Activated CD8-positive, alpha-beta T cell treated with anti-CD3 and anti-CD28 coated beads for 36 hours (primary cell): Measurements from ENCODE around the gene NEK6. TPM values are rescaled to one million over a fixed set of nuclear protein-coding genes. Genes with fewer than 3 reads are reported as not detected.

Experiments used
- ATAC-seq: fragments of 200-7000 bp; cut with Tn5 transposase; one replicate; pipeline ENCODE4 v1.10.0; 2021; ENCODE audit warnings: mild to moderate bottlenecking, moderate library complexity
- CTCF ChIA-PET: fragments of 350-600 bp; sonication (Branson Sonifier 250); formaldehyde crosslinking; loops from one replicate; lab custom pipeline; 2021; ENCODE audit warnings: antibody characterized with exemption; lab: Charles Lee
- POLR2A ChIA-PET: fragments of 350-600 bp; sonication (Branson Sonifier 250); formaldehyde crosslinking; loops from one replicate; lab custom pipeline; 2021; ENCODE audit warnings: antibody characterized with exemption; lab: Charles Lee
- DNase-seq: peaks from one replicate; pipeline ENCODE4 v3.0.0-alpha.2; 2020
- H3K27ac Mint-ChIP-seq: one replicate; pipeline ENCODE4 v1.8.0; 2021; ENCODE audit warnings: mild to moderate bottlenecking, mixed read lengths
- H3K27me3 Mint-ChIP-seq: one replicate; pipeline ENCODE4 v1.8.0; 2021; ENCODE audit warnings: mixed read lengths
- H3K36me3 Mint-ChIP-seq: one replicate; pipeline ENCODE4 v1.8.0; 2021; ENCODE audit warnings: low read depth, mixed read lengths
- H3K4me1 Mint-ChIP-seq: one replicate; pipeline ENCODE4 v1.8.0; 2021; ENCODE audit warnings: low read depth, mixed read lengths
- H3K4me3 Mint-ChIP-seq: one replicate; pipeline ENCODE4 v1.8.0; 2021; ENCODE audit warnings: mild to moderate bottlenecking, moderate library complexity, mixed read lengths
- H3K9me3 Mint-ChIP-seq: one replicate; pipeline ENCODE4 v1.8.0; 2021; ENCODE audit warnings: mixed read lengths
- intact Hi-C: fragments of 100-400 bp; cut with micrococcal nuclease; formaldehyde crosslinking; loops from one replicate; pipeline ENCODE4 v1.10.0; 2022
- total RNA-seq, 2 experiments: library from RNA; stranded (reverse); gene quantifications; one replicate each; pipeline ENCODE4 v1.2.3, GENCODE V29; 2021
- TF ChIP-seq, protein P1 (sequence below): fragments of 200-600 bp; IDR thresholded peaks from one replicate; pipeline ENCODE4 v1.8.0; 2022; ENCODE audit warnings: antibody characterized with exemption, mild to moderate bottlenecking

NEK6 gene
- total RNA-seq, 2 experiments from 2014 or later: 20.2 to 21.8 TPM

DNA sequence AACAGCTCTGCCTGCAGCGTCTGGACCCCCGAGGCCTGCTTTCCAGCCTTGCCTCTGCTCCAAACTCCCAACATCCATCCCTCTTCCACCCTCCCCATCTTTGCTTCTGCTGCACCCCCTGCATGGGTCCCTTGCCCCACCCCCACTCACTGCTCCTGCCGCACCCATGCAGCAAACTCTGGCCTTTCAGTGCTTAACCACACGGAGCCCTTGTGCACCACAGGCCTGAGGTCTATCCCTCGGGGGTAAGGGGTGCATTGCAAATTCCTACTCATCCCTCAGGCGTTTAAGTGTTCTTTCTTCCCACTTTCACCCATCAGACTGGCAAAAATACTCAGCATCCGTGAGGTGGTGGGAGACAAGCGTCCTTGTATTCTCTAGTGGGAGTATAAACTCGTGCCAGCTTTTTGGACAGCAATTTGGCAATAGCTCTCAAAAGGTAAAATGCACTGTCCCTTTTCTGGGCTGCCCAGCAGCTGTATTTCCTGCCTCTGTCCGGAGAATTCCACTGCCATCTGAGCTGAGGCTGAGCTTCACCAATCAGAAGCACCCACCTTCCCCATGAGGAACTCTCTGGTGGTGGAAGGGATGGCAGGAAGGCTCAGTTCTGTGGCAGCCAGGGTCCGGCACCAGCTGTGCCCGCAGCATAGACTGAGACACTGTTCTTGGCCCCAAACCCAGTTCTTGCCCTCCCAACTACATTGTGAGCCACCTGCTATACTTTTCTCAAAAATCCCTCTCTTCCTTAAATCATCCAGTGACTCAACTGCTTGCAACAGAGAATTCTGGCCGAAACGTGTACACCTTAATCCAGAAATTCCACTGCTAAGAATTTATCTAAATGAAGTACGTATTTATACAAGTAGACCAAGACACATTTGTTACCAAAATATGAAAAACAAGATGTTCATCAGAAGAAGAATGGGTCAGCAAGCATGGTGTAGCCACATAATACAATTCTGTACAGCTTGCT lies 142.5 kb downstream of the NEK6 start:
- peaks cover 23% of the 10 kb centered on the region for H3K36me3 Mint-ChIP-seq
- H3K27ac Mint-ChIP-seq: no peak overlapping the region
- DNase-seq: no peak
- H3K27me3 Mint-ChIP-seq: no peaks in the 10 kb centered on the region
- ChIA-PET CTCF (interaction anchor here (0.8 to 4.1 kb wide), 6 partner anchors 8 to 367 kb away, joined by 3 to 28 read pairs (median 4); no protein-coding TSS in a partner anchor), POLR2A (no interaction called here)
- no peak overlapping the region for H3K4me3 Mint-ChIP-seq
- TF ChIP-seq, protein P1, sequence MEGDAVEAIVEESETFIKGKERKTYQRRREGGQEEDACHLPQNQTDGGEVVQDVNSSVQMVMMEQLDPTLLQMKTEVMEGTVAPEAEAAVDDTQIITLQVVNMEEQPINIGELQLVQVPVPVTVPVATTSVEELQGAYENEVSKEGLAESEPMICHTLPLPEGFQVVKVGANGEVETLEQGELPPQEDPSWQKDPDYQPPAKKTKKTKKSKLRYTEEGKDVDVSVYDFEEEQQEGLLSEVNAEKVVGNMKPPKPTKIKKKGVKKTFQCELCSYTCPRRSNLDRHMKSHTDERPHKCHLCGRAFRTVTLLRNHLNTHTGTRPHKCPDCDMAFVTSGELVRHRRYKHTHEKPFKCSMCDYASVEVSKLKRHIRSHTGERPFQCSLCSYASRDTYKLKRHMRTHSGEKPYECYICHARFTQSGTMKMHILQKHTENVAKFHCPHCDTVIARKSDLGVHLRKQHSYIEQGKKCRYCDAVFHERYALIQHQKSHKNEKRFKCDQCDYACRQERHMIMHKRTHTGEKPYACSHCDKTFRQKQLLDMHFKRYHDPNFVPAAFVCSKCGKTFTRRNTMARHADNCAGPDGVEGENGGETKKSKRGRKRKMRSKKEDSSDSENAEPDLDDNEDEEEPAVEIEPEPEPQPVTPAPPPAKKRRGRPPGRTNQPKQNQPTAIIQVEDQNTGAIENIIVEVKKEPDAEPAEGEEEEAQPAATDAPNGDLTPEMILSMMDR: no peak
- intact Hi-C loops: loop anchor here (10.0 kb wide), 1 partner anchor 275 kb away; no protein-coding TSS in a partner anchor
- no peaks in the 10 kb centered on the region for H3K9me3 Mint-ChIP-seq
- H3K4me1 Mint-ChIP-seq: peaks cover 27% of the 10 kb centered on the region
- no peak for ATAC-seq

Other genes with a start within 250 kb of the NEK6 start
- gene LHX2, start 246.2 kb upstream of the NEK6 start, total RNA-seq: not detected
- gene PSMB7, start 157.5 kb downstream of the NEK6 start, total RNA-seq: 100 to 1,000 TPM; 155 to 170 TPM
- not detected for gene ADGRD2, start 192.5 kb downstream of the NEK6 start, total RNA-seq
- not detected for gene NR5A1, start 249.4 kb downstream of the NEK6 start, total RNA-seq